ENCODE results near the gene ATXN3L.

Gene ATXN3L

DNA sequence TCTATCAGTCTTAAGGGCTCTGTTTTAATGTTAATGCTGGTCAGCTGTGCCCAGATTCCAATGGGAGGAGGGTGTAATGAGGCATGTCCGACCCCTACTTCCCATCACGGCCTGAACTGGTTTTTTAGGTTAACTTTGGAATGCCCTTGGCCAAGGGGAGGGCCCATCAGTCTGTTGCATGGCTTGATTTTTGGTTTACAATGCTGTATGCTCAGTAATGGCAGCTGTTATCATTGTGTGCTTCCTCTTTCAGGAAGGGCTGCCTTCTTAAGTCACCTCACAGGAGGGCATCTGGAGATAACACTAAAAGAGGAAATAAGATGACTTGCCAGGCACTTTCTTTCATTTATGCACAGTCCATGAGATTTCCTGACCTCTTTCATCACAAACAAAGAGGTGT, 36.3 kb downstream of the ATXN3L start:
- FAIRE-seq (peak; percentile 5), DNase-seq (ENCODE audit: insufficient read length) (no peak)
- no peak for TF ChIP-seq POLR2A (IDR thresholded peaks at IDR 0.05; ENCODE audit: low read depth, low read length)
- no peak for TF ChIP-seq TAF1 (IDR thresholded peaks at IDR 0.05; ENCODE audit: borderline replicate concordance, low read depth, low read length)
- TF ChIP-seq POLR2AphosphoS5 (IDR thresholded peaks at IDR 0.05; ENCODE audit: low read depth, low read length), result no peak

- DNase-seq (ENCODE audit: insufficient read length) (no peak), FAIRE-seq (no peak)
- no peak for TF ChIP-seq POLR2A (IDR thresholded peaks at IDR 0.05; ENCODE audit: low read depth, low read length)
- no peak for TF ChIP-seq POLR2AphosphoS5 (IDR thresholded peaks at IDR 0.05; ENCODE audit: low read depth, low read length)
- no peak for TF ChIP-seq TAF1 (IDR thresholded peaks at IDR 0.05; ENCODE audit: borderline replicate concordance, low read depth, low read length)
Measured at GRCh38 chrX:13281289-13281688, 38.6 kb downstream of the ATXN3L start.

DNA sequence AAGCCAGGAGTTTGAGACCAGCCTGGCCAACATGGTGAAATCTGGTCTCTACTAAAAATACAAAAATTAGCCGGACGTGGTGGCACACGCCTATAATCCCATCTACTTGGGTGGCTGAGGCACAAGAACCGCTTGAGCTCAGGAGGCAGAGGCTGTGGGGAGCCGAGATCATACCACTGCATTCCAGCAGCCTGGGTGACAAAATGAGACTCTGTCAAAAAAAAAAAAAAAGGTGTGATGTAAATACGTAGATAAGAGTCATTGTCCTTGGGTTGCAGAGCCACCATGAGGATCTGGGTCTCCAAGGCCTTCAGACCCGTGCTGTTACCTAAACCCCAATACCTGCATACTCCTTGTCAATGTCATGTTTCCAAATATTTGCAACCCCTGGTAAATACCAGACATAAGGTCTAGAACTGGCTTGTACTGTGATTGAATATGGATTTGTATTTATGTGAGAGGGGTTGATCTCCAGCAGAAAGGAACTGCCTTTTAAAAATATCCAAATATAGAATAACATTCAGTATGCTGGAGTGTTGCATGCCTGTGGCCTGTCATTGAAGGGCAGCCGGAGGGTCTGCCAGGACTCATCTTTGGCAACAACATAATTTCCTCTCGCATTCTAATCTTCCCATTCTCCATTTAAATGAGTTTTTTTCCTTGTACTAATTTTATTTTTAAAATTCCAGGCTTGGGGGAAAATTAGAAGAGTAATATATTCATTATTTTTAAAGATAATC, 40.4 kb downstream of the ATXN3L start:
- TF ChIP-seq POLR2AphosphoS5 (IDR thresholded peaks at IDR 0.05; ENCODE audit: low read depth, low read length), result no peak
- TF ChIP-seq TAF1 (IDR thresholded peaks at IDR 0.05; ENCODE audit: borderline replicate concordance, low read depth, low read length), result no peak
- no peak for TF ChIP-seq POLR2A (IDR thresholded peaks at IDR 0.05; ENCODE audit: low read depth, low read length)
- no peak for FAIRE-seq

DNA sequence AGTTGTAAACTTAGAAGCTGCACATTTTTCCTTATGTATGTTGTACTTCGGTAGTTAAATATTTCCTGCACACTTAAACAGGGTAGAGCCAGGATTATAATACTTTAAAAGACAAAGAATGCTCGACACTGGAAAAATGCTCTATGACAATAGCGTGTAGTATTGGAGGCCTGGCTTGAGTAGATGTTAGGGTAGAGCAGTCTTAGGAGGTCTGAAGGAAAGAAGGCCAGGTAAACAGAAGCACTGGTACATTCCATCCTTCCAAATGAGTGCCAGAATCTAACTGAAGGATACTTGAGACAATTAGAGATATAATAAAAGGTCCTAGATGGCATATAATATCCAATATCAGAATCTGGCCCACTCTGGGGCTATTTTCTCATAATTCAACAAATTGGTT, 42.3 kb downstream of the ATXN3L start:
- no peak for DNase-seq (ENCODE audit: insufficient read length)
- no peak for FAIRE-seq
- no peak for TF ChIP-seq POLR2AphosphoS5 (IDR thresholded peaks at IDR 0.05; ENCODE audit: low read depth, low read length)
- no peak for TF ChIP-seq TAF1 (IDR thresholded peaks at IDR 0.05; ENCODE audit: borderline replicate concordance, low read depth, low read length)
- TF ChIP-seq POLR2A (IDR thresholded peaks at IDR 0.05; ENCODE audit: low read depth, low read length), result no peak

More for the DNA sequence above, 40.4 kb downstream of the ATXN3L start:
- DNase-seq (ENCODE audit: insufficient read length), result no peak

- no peak for DNase-seq (ENCODE audit: insufficient read length)
- FAIRE-seq, result no peak
- no peak for TF ChIP-seq POLR2A (IDR thresholded peaks at IDR 0.05; ENCODE audit: low read depth, low read length)
- TF ChIP-seq TAF1 (IDR thresholded peaks at IDR 0.05; ENCODE audit: borderline replicate concordance, low read depth, low read length), result no peak
- TF ChIP-seq POLR2AphosphoS5 (IDR thresholded peaks at IDR 0.05; ENCODE audit: low read depth, low read length), result no peak
Measured at GRCh38 chrX:13276991-13277390, 42.9 kb downstream of the ATXN3L start.

DNA sequence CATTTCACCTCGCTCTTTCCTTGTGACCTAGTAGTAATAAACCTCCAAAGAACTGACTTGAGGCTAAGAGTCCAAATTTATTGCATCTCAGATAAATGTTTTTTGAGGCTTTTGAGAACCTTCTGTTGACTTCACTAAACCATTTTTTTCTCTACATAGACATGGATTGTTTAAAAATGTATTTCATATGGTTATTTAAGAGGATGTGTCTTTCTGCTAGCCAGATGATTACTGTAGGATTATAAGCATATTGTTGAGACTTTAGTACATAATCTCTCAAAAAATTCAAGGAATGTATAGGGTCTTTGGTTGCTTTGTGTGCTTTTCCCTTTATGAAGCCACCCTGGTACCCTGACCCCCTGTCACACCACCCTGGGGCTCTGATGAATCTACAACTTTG, 44.8 kb downstream of the ATXN3L start:
- TF ChIP-seq POLR2AphosphoS5 (IDR thresholded peaks at IDR 0.05; ENCODE audit: low read depth, low read length), result no peak
- FAIRE-seq, result no peak
- DNase-seq (ENCODE audit: insufficient read length), result no peak

GRCh38 chrX:13272426-13272825, 47.4 kb downstream of the ATXN3L start:
- DNase-seq (ENCODE audit: insufficient read length) (no peak), FAIRE-seq (no peak)
- TF ChIP-seq POLR2AphosphoS5 (IDR thresholded peaks at IDR 0.05; ENCODE audit: low read depth, low read length) (no peak), TAF1 (IDR thresholded peaks at IDR 0.05; ENCODE audit: borderline replicate concordance, low read depth, low read length) (no peak), POLR2A (IDR thresholded peaks at IDR 0.05; ENCODE audit: low read depth, low read length) (no peak)

- TF ChIP-seq TAF1 (IDR thresholded peaks at IDR 0.05; ENCODE audit: borderline replicate concordance, low read depth, low read length) (no peak), POLR2AphosphoS5 (IDR thresholded peaks at IDR 0.05; ENCODE audit: low read depth, low read length) (no peak), POLR2A (IDR thresholded peaks at IDR 0.05; ENCODE audit: low read depth, low read length) (no peak)
- no peak for FAIRE-seq
- DNase-seq (ENCODE audit: insufficient read length), result no peak
Measured at GRCh38 chrX:13271511-13271910, 48.3 kb downstream of the ATXN3L start.

- TF ChIP-seq TAF1 (IDR thresholded peaks at IDR 0.05; ENCODE audit: borderline replicate concordance, low read depth, low read length) (no peak), POLR2A (IDR thresholded peaks at IDR 0.05; ENCODE audit: low read depth, low read length) (no peak), POLR2AphosphoS5 (IDR thresholded peaks at IDR 0.05; ENCODE audit: low read depth, low read length) (no peak)
- peak; percentile 56 for FAIRE-seq
Measured at GRCh38 chrX:13270360-13270759, 49.5 kb downstream of the ATXN3L start.

DNA sequence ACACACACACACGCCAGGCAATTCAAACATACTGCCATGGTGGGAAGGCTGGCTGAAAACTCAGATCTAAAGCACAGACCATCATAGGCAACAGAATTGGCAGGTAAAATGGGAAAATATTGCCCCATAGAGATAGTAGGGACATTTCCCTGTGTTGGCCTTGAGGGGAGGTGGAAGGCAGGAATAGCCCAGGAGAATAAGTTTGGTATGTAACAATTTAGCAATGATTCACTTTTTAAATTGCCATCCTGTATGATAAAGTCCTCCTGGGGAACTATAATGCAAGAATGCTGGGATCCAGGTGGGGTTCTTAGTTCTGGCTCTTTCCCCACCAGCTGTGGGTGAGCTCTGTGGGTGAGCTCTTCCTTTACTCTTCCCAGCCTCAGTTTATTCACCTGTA, 51.0 kb downstream of the ATXN3L start:
- no peak for DNase-seq (ENCODE audit: insufficient read length)
- no peak for TF ChIP-seq POLR2A (IDR thresholded peaks at IDR 0.05; ENCODE audit: low read depth, low read length)
- no peak for TF ChIP-seq POLR2AphosphoS5 (IDR thresholded peaks at IDR 0.05; ENCODE audit: low read depth, low read length)
- TF ChIP-seq TAF1 (IDR thresholded peaks at IDR 0.05; ENCODE audit: borderline replicate concordance, low read depth, low read length), result no peak
- peak; percentile 66 for FAIRE-seq

More at GRCh38 chrX:13270360-13270759, 49.5 kb downstream of the ATXN3L start:
- DNase-seq (ENCODE audit: insufficient read length), result no peak
